ENCODE data around the gene SBK1. TPM values are rescaled to one million over a fixed set of nuclear protein-coding genes. Genes with fewer than 3 reads are reported as not detected.
A peak's percentile ranks its signal among the peaks of the same experiment; 100 is the strongest.
"Not testable (repeated sequence)": the region's sequence is repeated elsewhere in the genome, so short reads cannot be mapped to it uniquely, and the experiment has no call there.

SBK1 gene
- total RNA-seq, 1 donor from 2014 or later = 1.5 TPM

- H3K4me1 Mint-ChIP-seq = peaks cover 4% of the 10 kb centered on the region
- no peaks in the 10 kb centered on the region for H3K9me3 Mint-ChIP-seq
- intact Hi-C loops (cut with micrococcal nuclease) = no loop called here
- DNase-seq = no peak
- H3K4me3 Mint-ChIP-seq = no peak overlapping the region
- H3K36me3 Mint-ChIP-seq (ENCODE audit: low read depth) = no peaks in the 10 kb centered on the region
- H3K27me3 Mint-ChIP-seq = no peaks in the 10 kb centered on the region
- no peak overlapping the region for H3K27ac Mint-ChIP-seq
These were observed 27.8 kb downstream of the SBK1 start for GRCh38 chr16:28320023-28320561.

GRCh38 chr16:28320741-28321140 is 28.4 kb downstream of the SBK1 start:
- Mint-ChIP-seq H3K27ac (no peak overlapping the region), H3K27me3 (no peaks in the 10 kb centered on the region), H3K9me3 (no peaks in the 10 kb centered on the region), H3K4me3 (no peak overlapping the region), H3K36me3 (ENCODE audit: low read depth) (no peaks in the 10 kb centered on the region), H3K4me1 (peaks cover 4% of the 10 kb centered on the region)
- DNase-seq = no peak
- intact Hi-C loops (cut with micrococcal nuclease) = no loop called here

DNA sequence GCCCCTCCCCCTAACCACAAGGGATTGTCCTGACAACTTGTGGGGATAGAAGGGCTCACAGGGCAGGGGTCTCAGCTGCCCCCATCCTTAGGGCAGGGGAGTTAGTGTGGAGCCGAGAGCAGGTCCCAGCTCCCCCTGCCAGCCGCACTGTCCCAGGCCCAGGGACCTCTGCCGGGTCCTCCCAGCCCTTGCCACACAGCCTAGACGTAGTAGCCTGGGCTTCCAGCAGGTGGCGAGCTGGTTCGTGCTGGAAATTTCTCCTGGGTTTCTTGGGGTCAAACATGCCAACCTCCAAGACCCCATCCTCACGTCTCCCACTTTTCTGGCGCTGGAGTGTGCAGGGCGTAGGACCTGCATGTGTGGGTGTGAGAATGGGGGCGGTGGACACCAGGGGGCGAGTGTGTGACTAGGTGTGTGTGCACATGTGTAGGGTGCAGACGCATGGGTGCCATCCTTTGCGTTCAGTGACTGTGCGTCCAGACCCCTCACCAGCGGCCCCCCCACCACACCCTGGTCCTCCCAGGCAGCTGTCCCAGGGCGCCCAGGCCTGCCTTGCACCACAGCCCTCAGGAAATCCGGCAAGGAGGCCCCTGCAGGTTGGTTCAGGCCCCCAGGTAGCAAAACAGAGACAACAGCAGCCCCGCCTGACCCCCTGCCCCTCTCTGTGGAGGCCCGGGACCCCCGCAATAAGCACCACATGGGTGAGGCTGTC is 29.5 kb downstream of the SBK1 start:
- H3K9me3 Mint-ChIP-seq = no peaks in the 10 kb centered on the region
- peaks cover 5% of the 10 kb centered on the region for H3K4me1 Mint-ChIP-seq
- no peaks in the 10 kb centered on the region for H3K27me3 Mint-ChIP-seq
- peak; percentile 87 for DNase-seq
- no peak overlapping the region for H3K4me3 Mint-ChIP-seq
- intact Hi-C loops (cut with micrococcal nuclease) = no loop called here
- H3K36me3 Mint-ChIP-seq (ENCODE audit: low read depth) = no peaks in the 10 kb centered on the region
- no peak overlapping the region for H3K27ac Mint-ChIP-seq

GRCh38 chr16:28324235-28324886 is 32.0 kb downstream of the SBK1 start:
- intact Hi-C loops (cut with micrococcal nuclease) = no loop called here
- Mint-ChIP-seq H3K9me3 (no peaks in the 10 kb centered on the region), H3K36me3 (ENCODE audit: low read depth) (no peaks in the 10 kb centered on the region), H3K27me3 (no peaks in the 10 kb centered on the region), H3K4me3 (no peak overlapping the region), H3K4me1 (peaks cover 6% of the 10 kb centered on the region), H3K27ac (no peak overlapping the region)
- DNase-seq = peak; percentile 54

- Mint-ChIP-seq H3K4me1 (peaks cover 6% of the 10 kb centered on the region), H3K27ac (no peak overlapping the region), H3K4me3 (no peak overlapping the region), H3K27me3 (no peaks in the 10 kb centered on the region), H3K36me3 (ENCODE audit: low read depth) (no peaks in the 10 kb centered on the region), H3K9me3 (no peaks in the 10 kb centered on the region)
- DNase-seq = peak; percentile 47
- intact Hi-C loops (cut with micrococcal nuclease) = no loop called here
These were observed 32.6 kb downstream of the SBK1 start for GRCh38 chr16:28324887-28325279.

GRCh38 chr16:28326881-28327610 is 34.7 kb downstream of the SBK1 start:
- peak; percentile 90 for DNase-seq
- H3K27ac Mint-ChIP-seq = no peak overlapping the region
- no peaks in the 10 kb centered on the region for H3K9me3 Mint-ChIP-seq
- intact Hi-C loops (cut with micrococcal nuclease) = no loop called here
- H3K4me1 Mint-ChIP-seq = peaks cover 6% of the 10 kb centered on the region
- H3K36me3 Mint-ChIP-seq (ENCODE audit: low read depth) = no peaks in the 10 kb centered on the region
- no peaks in the 10 kb centered on the region for H3K27me3 Mint-ChIP-seq
- no peak overlapping the region for H3K4me3 Mint-ChIP-seq

DNA sequence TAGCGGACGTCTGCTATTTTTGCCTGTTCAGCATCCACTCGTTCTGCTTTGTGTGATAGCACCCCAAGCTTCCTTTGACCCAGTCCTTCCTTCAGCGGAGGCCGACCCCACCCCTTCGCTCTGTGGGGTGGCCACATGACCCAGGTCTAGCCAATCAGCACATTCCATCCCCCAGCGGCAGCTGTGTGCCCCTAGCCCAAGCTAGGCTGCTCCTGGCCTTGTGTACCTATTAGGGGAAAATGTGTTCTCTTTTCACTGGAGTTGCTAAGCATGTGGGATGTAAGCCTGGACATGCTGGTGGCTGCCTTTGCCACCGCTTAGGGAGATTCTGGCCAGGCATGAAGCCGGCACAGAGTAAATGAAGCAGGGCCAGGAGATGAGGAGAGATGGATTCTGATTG is 37.9 kb downstream of the SBK1 start:
- H3K4me1 Mint-ChIP-seq; H3K27ac Mint-ChIP-seq; H3K9me3 Mint-ChIP-seq; H3K36me3 Mint-ChIP-seq (ENCODE audit: low read depth); H3K27me3 Mint-ChIP-seq; H3K4me3 Mint-ChIP-seq; intact Hi-C loops (cut with micrococcal nuclease): not testable (repeated sequence)
- peak; percentile 72 for DNase-seq

DNA sequence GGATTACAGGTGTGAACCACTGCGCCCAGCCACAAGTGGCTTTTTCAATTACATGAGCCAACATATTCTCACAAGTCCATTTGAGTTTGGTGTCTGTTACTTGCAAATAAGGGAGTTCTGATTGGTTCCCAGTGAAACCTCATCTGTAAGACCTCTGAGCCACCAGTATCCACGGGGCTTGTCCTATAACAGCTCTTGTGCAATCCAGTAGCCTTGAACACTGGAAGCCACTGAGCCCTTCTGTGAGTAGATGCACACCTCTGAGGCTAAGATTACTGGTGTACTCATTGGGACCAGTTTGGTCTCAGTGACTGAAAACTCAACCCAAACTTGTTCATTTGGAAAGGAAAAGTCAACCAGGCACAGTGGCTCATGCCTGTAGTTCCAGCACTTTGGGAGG is 38.7 kb downstream of the SBK1 start:
- intact Hi-C loops (cut with micrococcal nuclease); H3K4me3 Mint-ChIP-seq; H3K4me1 Mint-ChIP-seq; H3K36me3 Mint-ChIP-seq (ENCODE audit: low read depth); H3K27ac Mint-ChIP-seq; H3K27me3 Mint-ChIP-seq; H3K9me3 Mint-ChIP-seq: not testable (repeated sequence)
- peak; percentile 36 for DNase-seq

DNA sequence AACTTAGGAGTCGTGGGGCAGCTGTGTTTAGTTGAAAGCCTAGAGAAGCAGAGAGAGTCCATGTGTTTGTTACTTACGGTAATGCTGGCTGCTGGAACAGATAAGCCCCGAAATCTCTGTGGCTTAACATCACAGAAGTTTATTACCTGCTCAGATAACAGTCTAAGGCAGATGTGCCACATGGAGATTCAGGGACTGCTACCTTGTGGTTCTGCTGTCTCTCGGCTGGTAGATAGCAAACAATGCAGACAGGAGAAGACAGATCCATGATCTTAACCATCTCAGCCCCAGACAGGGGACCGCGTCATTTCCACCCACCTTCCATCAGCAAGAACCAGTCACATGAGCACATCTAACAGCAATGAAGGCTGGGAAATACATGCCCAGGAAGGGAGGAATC is 40.3 kb downstream of the SBK1 start:
- intact Hi-C loops (cut with micrococcal nuclease); H3K4me1 Mint-ChIP-seq; H3K4me3 Mint-ChIP-seq; H3K27ac Mint-ChIP-seq; H3K27me3 Mint-ChIP-seq; H3K36me3 Mint-ChIP-seq (ENCODE audit: low read depth); H3K9me3 Mint-ChIP-seq: not testable (repeated sequence)
- peak; percentile 25 for DNase-seq

DNA sequence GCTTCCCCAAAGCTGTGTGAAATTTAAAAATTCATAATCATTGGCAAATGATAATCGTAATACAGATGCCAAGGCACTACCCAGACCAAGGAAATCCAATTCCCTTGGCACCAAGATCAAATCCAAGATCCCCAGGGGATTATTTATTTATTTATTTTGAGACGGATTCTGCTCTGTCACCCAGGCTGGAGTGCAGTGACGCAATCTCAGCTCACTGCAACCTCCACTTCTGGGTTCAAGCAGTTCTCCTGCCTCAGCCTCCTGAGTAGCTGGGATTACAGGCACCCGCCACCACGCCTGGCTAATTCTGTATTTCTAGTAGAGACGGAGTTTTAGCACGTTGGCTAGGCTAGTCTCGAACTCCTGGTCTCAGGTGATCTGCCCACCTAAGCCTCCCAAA is 43.4 kb downstream of the SBK1 start:
- H3K27me3 Mint-ChIP-seq; H3K9me3 Mint-ChIP-seq; H3K4me3 Mint-ChIP-seq; H3K36me3 Mint-ChIP-seq (ENCODE audit: low read depth); H3K27ac Mint-ChIP-seq; intact Hi-C loops (cut with micrococcal nuclease); H3K4me1 Mint-ChIP-seq: not testable (repeated sequence)
- DNase-seq = peak; percentile 39

- peak; percentile 20 for DNase-seq
- H3K36me3 Mint-ChIP-seq (ENCODE audit: low read depth); H3K9me3 Mint-ChIP-seq; H3K27me3 Mint-ChIP-seq; H3K4me1 Mint-ChIP-seq; H3K4me3 Mint-ChIP-seq; intact Hi-C loops (cut with micrococcal nuclease); H3K27ac Mint-ChIP-seq: not testable (repeated sequence)
These were observed 44.8 kb downstream of the SBK1 start for GRCh38 chr16:28336940-28337710.

GRCh38 chr16:28338230-28338629 is 45.9 kb downstream of the SBK1 start:
- H3K4me1 Mint-ChIP-seq; H3K9me3 Mint-ChIP-seq; H3K36me3 Mint-ChIP-seq (ENCODE audit: low read depth); H3K4me3 Mint-ChIP-seq; H3K27ac Mint-ChIP-seq; H3K27me3 Mint-ChIP-seq; intact Hi-C loops (cut with micrococcal nuclease): not testable (repeated sequence)
- DNase-seq = peak; percentile 7

DNA sequence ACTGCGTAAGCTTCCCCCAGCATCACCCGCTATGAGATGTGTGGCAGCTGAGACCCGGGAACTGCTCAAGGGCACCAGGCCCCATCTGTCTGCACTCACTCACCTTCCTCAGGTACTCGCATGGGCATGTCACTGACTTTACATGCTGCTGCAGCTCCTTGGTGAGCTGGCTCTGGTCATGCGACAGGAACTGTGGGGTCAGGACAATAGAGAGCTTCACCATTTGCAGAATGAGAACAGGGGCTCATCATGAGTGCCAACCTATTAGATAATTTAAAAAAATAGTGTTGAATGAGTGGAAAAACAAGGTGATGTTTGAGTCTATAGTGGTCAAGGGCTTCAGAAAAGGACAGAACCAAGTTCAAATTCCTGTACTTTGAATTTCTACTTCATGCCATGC is 70.3 kb downstream of the SBK1 start:
- DNase-seq = peak; percentile 54
- H3K27me3 Mint-ChIP-seq; H3K27ac Mint-ChIP-seq; H3K4me3 Mint-ChIP-seq; H3K36me3 Mint-ChIP-seq (ENCODE audit: low read depth); H3K4me1 Mint-ChIP-seq; intact Hi-C loops (cut with micrococcal nuclease); H3K9me3 Mint-ChIP-seq: not testable (repeated sequence)

GRCh38 chr16:28363408-28363807 is 71.1 kb downstream of the SBK1 start, which contains the start of gene NPIPB6:
TSS of gene NPIPB6 (minus strand) at chr16:28363508. CDS start at chr16:28362822, 686 bp downstream.
- intact Hi-C loops (cut with micrococcal nuclease); H3K27me3 Mint-ChIP-seq; H3K27ac Mint-ChIP-seq; H3K36me3 Mint-ChIP-seq (ENCODE audit: low read depth); DNase-seq; H3K4me3 Mint-ChIP-seq; H3K9me3 Mint-ChIP-seq; H3K4me1 Mint-ChIP-seq: not testable (repeated sequence)

Measured in activated CD4-positive, alpha-beta T cell treated with anti-CD3 and anti-CD28 coated beads, Interleukin-2, amount 10 ng/mL, durations not matched to agents 24 days and 14 days (primary cell).